GM18951 (cell line): ENCODE data around the gene SORD.

Experiments used
- POLR2A ChIP-seq: IDR thresholded peaks from 4 replicates; pipeline ENCODE4 v1.6.1; 2011; ENCODE audit warnings: mild to moderate bottlenecking; ENCODE audit not compliant: insufficient read length, insufficient read depth; ENCODE audit errors: extremely low read depth
- in situ Hi-C: fragments of 300-500 bp; cut with MboI; formaldehyde crosslinking; loops from one replicate; pipeline ENCODE4 v1.12.0; 2022; ENCODE audit warnings: low sequenced_read_pairs, mixed read lengths, inconsistent platforms; ENCODE audit not compliant: unreplicated experiment

SORD gene

DNA sequence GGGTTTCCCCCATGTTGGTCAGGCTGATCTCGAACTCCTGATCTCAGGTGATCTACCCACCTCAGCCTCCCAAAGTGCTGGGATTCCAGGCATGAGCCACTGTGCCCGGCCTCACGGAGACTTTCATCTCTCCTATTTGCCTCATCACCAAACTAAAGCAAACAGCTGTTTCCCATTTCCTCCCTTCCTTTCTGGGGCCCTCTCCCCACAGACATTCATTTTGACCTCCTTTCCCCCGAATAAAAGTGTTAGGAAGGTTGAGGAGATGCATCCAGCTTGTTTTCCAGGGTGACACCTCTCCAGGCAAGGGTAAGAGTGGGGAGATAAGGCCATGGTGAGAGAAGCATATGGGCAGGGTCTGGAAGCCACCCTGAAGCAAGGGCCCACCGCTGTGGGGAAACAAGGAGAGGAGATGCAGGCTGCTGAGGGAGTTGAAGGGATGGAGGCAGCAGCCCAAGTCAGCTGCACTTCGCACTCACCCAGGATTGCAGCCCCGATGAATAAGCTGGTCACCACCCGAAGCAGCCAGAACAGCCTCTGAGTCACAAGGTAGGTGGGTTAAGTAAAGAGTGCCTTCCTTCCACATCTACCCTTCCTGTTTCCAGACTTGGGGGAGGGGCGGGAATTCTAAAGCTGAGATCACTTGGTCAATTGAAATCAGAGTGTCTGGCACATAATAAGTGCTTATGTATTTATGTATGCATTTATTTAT, 98.9 kb downstream of the SORD start:
- TF ChIP-seq POLR2A, result no peak
- in situ Hi-C loops, result no loop called here

DNA sequence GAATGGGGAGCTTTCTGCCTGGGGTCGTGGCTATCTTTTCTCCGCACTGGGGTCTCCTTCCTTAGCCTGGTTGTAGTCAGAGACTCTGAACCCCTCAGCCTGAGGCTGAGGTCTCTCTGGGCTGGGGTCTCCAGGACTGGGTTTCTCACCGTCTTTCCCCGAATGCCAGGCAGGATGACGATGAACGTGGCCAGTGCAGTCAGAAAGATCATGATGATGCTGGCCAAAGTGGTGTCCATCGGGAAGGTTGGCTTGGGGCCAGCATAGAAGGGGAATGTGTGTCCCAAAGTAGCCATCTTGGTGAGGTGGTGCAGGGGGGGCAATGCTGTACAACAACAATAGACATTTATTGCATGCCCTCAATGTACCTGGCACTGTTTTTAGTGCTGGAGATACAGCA, 99.7 kb downstream of the SORD start:
- no peak for TF ChIP-seq POLR2A
- in situ Hi-C loops, result no loop called here

DNA sequence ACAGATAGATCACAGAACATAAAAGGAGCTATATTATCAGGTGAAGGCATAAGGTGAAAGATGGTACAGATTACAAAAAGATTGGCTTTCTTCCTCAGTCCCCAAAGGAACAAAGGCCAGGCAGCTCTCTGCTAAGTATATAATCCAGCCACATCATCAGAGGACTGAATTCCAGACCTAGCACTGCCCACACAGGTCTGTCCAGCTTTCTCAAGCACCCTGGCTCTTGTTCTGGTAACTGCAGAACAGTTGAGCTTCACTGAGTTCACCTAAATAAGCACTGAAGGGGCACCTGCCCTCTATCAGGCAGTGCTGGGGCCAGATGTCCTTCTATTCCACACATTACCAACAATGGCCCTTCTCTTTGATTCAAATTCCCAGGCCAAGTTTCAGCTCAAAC, 100.4 kb downstream of the SORD start:
- in situ Hi-C loops, result no loop called here
- TF ChIP-seq POLR2A, result no peak

DNA sequence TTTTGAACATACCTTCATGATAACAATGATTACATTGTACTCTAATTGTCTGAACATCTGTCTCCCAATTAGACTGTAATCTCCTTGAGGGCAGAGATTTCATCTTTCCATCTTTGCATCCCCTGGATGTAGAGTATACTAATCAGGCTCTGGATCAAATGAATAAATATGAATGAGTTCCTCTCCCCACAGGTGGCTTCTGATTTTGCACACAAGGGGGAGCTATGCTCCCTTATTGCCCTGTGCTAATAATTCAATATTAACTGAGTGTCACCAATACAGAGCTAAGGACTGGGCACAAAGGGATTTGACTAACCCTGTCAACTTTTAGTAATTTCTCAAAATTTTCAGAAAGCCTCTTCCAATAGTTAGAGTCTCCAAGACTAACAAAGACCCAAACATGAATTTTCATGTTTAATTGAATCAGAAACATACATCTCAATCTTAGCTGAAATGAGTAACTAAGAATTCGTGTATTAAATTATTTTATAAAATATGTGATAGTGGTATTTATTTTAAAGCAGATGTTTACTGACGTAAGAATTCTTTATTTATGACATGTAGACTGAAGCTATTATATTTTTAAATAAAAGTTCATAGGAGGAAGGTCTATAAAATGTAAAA, 103.7 kb downstream of the SORD start:
- in situ Hi-C loops, result no loop called here
- no peak for TF ChIP-seq POLR2A
